Ramos (cell line): ENCODE results near the gene MTA1.

Experiments used
- in situ Hi-C: fragments of 300-500 bp; cut with MboI; formaldehyde crosslinking; loops from one replicate; pipeline ENCODE4 v1.14.3; 2022; ENCODE audit warnings: low sequenced_read_pairs; ENCODE audit not compliant: unreplicated experiment

The MTA1 gene

GRCh38 chr14:105386581-105387529, 32.8 kb upstream of the MTA1 start:
- in situ Hi-C loops = no loop called here

DNA sequence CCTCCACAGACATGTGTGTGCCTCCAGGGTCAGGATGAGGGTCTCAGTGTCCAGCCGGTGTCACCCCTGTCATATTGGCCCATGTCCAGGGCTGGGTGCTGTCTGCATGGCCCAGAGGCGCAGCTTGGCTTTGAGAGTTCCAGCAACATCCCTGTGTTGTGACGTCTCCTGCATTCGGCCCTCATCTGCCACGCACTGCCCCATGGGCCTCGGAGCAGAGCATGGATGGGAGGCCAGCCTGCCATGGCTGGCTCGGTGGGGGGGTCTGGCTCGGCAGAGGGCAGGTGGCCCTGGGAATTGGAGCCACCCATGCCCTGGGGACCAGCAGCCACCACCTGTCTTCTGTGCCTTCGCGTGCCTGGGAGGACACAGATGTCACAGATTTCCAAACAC, 32.1 kb upstream of the MTA1 start:
- in situ Hi-C loops = no loop called here

DNA sequence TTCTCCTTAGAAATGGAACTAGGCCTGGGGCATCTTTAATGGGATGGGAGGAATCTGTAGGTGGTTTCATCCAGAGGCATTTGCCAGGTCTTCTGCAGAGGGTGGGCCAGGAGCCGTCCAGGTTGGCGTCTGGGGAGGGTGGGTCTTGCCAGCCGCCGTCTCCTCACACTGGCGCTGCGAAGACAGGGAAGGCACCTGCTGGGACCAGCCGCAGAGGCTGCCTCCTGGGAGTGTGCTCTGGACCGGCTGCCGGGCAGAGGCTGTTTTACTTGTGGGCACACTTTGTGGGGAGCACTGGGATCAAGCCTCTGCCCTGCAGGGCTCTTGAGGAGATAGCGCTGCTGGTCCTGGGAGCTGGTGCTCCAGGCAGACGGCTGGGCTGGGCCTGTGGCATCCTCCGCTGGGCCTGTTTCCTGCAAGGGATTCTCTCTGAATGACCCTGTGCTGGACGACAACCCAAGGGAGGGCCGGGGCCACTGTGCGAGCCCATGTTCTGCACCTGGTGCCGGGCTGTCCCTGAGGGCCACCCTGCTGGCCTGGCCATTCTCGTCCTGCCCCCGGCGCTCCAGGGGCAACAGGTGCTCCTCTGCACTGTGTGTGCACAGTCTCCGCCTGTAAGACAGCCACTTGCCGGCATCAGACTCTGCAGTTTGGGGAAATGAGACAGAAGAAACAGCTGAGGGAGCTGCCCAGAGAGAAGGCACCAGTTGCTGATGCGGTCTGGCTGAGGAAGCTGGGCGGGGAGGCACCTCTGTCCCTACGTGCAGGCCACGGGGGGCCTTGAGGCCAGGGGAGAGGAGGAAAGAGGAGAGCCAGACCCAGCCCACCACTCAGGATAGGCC, 31.3 kb upstream of the MTA1 start:
- in situ Hi-C loops = no loop called here

- in situ Hi-C loops = no loop called here
These were observed 30.7 kb upstream of the MTA1 start for GRCh38 chr14:105388976-105389375.

GRCh38 chr14:105389534-105389933, 30.1 kb upstream of the MTA1 start:
- in situ Hi-C loops = no loop called here

DNA sequence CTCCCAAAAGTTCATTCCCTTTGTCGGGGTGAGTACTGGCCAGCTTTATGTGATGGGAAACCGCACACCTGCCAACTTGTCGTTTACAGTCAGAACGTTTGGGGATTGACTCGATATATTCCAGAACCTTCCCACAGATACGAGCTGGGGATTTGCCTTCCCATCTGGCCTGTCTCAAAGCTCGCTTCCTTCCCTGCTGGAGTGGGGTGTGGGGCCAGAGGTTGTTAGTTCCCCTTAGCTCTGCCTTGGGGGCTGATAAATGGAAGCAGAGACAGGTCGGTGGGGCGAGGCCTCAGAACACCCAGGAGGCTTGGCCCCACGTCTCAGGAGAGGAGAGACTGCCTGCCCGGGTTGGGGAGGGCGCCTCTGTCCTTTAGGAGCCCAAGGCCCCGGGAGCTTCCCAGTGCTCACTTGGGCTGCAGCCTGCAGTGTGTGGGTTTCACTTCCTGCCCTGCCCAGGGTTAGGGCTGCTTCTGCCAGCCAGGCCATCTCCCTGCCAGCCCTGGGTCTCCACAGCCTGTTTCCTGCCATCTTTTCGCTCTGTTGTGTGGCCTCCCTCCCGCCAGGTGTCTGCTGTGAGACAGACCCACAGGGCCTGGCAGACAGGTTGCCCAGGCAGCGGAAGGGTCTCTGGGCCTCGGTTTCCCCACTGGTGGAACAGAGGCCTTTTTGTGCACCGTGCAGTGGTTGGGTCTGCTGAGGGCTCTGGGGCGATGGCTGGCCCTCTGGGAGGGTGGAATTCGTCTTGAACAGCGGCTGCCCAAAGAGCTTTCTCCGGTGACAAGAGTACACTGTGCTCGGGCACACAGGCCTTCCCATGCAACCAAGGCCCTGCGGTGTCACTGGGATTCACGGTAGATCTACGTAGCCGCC, 29.4 kb upstream of the MTA1 start:
- in situ Hi-C loops = no loop called here

DNA sequence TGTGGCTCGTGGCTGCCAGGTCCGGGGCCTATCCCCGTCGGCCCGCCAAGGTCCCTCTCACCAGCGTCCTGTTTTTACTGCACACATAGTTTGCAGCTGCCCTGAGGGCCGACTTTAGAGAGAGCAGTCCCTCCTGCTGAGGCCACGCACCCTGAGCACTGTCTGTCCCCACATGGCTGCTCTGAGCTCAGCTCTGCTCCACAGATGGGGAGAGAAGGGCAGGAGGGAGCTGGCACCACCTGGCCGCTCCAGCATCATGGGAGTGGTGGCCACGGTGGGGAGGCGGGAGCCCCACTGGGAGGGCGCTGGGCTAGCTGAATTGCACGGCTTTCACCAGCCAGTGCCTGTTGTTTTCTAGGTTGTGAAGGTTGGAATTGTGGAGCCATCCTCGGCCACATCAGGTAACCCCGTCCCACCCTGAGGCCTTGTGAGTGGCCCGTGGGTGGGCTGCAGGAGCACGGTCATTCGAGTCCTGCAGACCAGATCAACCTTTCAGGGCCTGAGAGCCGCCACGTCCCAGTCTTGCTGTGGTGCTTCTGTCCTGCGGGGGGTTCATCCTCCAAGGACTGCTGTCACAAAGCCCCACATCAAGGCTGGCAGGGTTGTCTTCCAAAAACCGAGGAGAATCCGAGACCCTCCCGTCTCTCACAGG, 28.7 kb upstream of the MTA1 start:
- in situ Hi-C loops = no loop called here

GRCh38 chr14:105391541-105391940, 28.1 kb upstream of the MTA1 start:
- in situ Hi-C loops = no loop called here

- in situ Hi-C loops = no loop called here
These were observed 27.2 kb upstream of the MTA1 start for GRCh38 chr14:105392131-105393090.

GRCh38 chr14:105393151-105393550, 26.5 kb upstream of the MTA1 start:
- in situ Hi-C loops = no loop called here

GRCh38 chr14:105394714-105395537, 24.7 kb upstream of the MTA1 start:
- in situ Hi-C loops = no loop called here

- in situ Hi-C loops = no loop called here
These were observed 24.1 kb upstream of the MTA1 start for GRCh38 chr14:105395538-105395854.

DNA sequence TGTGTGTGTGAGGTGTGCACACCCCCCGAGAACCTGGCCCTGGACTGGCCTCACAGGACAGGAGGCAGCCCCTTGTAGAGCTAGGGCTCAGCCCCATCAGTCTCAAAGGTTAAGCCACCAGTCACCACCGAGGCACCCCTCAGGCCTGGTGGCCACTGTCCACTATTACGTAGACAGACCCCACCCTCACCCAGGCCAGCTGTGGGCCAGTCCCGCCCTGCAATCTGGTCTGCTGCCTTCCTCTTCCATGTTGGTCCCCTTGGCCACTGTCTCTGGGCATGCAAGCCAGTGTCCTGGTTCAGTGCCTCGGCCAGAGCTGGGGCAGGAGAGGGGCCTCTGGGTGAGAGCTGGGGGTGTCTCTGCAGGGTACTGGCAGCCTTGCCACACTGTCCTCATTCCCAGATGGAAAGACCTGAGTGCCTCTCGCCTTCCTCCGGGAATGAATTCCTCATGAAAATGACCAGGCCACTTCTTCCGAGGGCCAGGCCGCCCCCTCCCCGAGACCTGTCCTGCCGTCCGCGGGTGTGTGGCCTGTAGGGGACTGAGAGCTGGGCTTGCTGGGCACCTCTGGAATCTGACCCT, 22.2 kb upstream of the MTA1 start:
- in situ Hi-C loops = no loop called here

DNA sequence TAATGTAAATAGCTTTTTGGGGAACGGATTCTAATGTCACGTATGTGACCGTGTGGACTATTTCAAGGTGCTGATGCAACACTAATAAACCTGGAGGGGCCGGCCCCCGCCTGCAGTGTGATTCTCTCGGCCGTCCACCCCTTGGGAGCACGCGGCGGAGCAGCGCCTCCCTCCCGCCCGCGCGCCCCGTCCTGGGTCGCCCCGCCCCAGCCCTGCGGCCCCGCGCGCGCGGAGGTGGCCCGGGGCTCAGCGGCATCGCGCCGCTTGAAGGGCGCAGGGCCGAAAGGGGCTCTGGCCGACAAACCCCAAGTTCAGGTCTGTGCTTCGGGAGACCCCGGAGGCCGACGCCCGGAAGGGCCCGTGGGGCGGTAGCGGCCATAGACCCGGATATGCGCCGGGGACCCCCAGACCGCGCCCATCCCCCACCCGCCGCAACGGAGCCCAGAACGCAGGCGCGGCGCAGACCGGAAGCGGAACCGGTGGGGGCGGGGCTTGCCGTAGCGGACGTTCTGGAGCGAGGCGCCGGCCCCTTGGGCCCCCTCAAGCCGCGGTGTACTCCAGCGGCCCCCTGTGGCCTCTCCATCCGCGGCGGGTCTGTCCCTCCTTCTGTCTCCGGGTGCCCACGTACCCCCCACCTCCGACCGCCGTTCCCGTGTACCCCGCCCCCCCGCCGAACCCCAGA, 21.4 kb upstream of the MTA1 start, which contains the start of gene TEX22:
TSS of gene TEX22 (plus strand) at position 495 of the 682 bp plus-strand sequence. CDS start 803 bp downstream, outside the sequence.
- in situ Hi-C loops = no loop called here

- in situ Hi-C loops = no loop called here
These were observed 20.7 kb upstream of the MTA1 start for GRCh38 chr14:105398726-105399465.

- in situ Hi-C loops = no loop called here
These were observed 20.2 kb upstream of the MTA1 start for GRCh38 chr14:105399466-105399775.
